Neural crest cell (in vitro differentiated cells): ENCODE results near the gene HACD4. TPM values are rescaled to one million over a fixed set of nuclear protein-coding genes. Genes with fewer than 3 reads are reported as not detected.

Experiments
- DNase-seq: peaks from one replicate; pipeline ENCODE4 v3.0.0; 2021; ENCODE audit warnings: low read depth, mixed read lengths, low spot score
- H3K27ac Mint-ChIP-seq: one replicate; pipeline ENCODE4 v1.8.0; 2021; ENCODE audit warnings: mild to moderate bottlenecking, mixed read lengths; ENCODE audit not compliant: unreplicated experiment
- H3K27me3 Mint-ChIP-seq: 2 replicates; pipeline ENCODE4 v1.8.0; 2021; ENCODE audit warnings: low read depth, mild to moderate bottlenecking, mixed read lengths
- H3K36me3 Mint-ChIP-seq: 2 replicates; pipeline ENCODE4 v1.8.0; 2021; ENCODE audit warnings: low read depth, mild to moderate bottlenecking, mixed read lengths
- H3K4me1 Mint-ChIP-seq: 2 replicates; pipeline ENCODE4 v1.8.0; 2021; ENCODE audit warnings: mixed read lengths
- H3K4me3 Mint-ChIP-seq: one replicate; pipeline ENCODE4 v1.8.0; 2021; ENCODE audit warnings: mild to moderate bottlenecking, mixed read lengths
- H3K9me3 Mint-ChIP-seq: 2 replicates; pipeline ENCODE4 v1.8.0; 2021; ENCODE audit warnings: mixed read lengths
- CTCF ChIP-seq: fragments of 200-600 bp; sonication (generic); conservative IDR thresholded peaks from 2 replicates; pipeline ENCODE4 v1.5.0; 2021; ENCODE audit warnings: antibody characterized with exemption, mild to moderate bottlenecking
- total RNA-seq: library from RNA; stranded (reverse); gene quantifications from 2 replicates; pipeline ENCODE4 v1.2.1, GENCODE V29; 2021

HACD4 gene
- total RNA-seq, 1 donor from 2014 or later = 0.72 TPM

- DNase-seq = no peak
- Mint-ChIP-seq H3K27ac (no peak overlapping the region), H3K36me3 (peaks cover 19% of the 10 kb centered on the region), H3K9me3 (no peaks in the 10 kb centered on the region), H3K4me1 (no peaks in the 10 kb centered on the region), H3K27me3 (no peaks in the 10 kb centered on the region), H3K4me3 (no peak overlapping the region)
- TF ChIP-seq CTCF = no peak
These were observed 43.9 kb downstream of the HACD4 start for GRCh38 chr9:20987521-20987920.

GRCh38 chr9:20985851-20986600, 45.4 kb downstream of the HACD4 start:
- H3K4me3 Mint-ChIP-seq = no peak overlapping the region
- H3K27ac Mint-ChIP-seq = no peak overlapping the region
- H3K27me3 Mint-ChIP-seq = no peaks in the 10 kb centered on the region
- H3K9me3 Mint-ChIP-seq = no peaks in the 10 kb centered on the region
- H3K36me3 Mint-ChIP-seq = peaks cover 29% of the 10 kb centered on the region
- no peak for TF ChIP-seq CTCF
- no peak for DNase-seq
- H3K4me1 Mint-ChIP-seq = no peaks in the 10 kb centered on the region

GRCh38 chr9:20984506-20984905, 46.9 kb downstream of the HACD4 start:
- no peak overlapping the region for H3K27ac Mint-ChIP-seq
- no peaks in the 10 kb centered on the region for H3K4me1 Mint-ChIP-seq
- H3K9me3 Mint-ChIP-seq = no peaks in the 10 kb centered on the region
- TF ChIP-seq CTCF = no peak
- no peaks in the 10 kb centered on the region for H3K27me3 Mint-ChIP-seq
- DNase-seq = no peak
- H3K36me3 Mint-ChIP-seq = peaks cover 17% of the 10 kb centered on the region
- H3K4me3 Mint-ChIP-seq = no peak overlapping the region

- H3K36me3 Mint-ChIP-seq = peaks cover 27% of the 10 kb centered on the region
- no peak for DNase-seq
These were observed 50.0 kb downstream of the HACD4 start for GRCh38 chr9:20981486-20981885.

GRCh38 chr9:20980832-20981455, 50.5 kb downstream of the HACD4 start:
- DNase-seq = no peak
- Mint-ChIP-seq H3K4me3 (no peak overlapping the region), H3K36me3 (peaks cover 29% of the 10 kb centered on the region), H3K9me3 (no peaks in the 10 kb centered on the region), H3K27ac (no peak overlapping the region), H3K27me3 (no peaks in the 10 kb centered on the region), H3K4me1 (no peaks in the 10 kb centered on the region)
- no peak for TF ChIP-seq CTCF

More at GRCh38 chr9:20981486-20981885, 50.0 kb downstream of the HACD4 start:
- Mint-ChIP-seq H3K4me3 (no peak overlapping the region), H3K27me3 (no peaks in the 10 kb centered on the region), H3K9me3 (no peaks in the 10 kb centered on the region), H3K27ac (no peak overlapping the region), H3K4me1 (no peaks in the 10 kb centered on the region)
- TF ChIP-seq CTCF = no peak
